Activated CD8-positive, alpha-beta T cell treated with anti-CD3 and anti-CD28 coated beads, Interleukin-2, amount 10 ng/mL, durations not matched to agents 7 days and 5 days (primary cell): ENCODE results near the gene BIN2. TPM values are rescaled to one million over a fixed set of nuclear protein-coding genes. Genes with fewer than 3 reads are reported as not detected.

ENCODE experiments used
- ATAC-seq: fragments of 150-1000 bp; cut with Tn5 transposase; one replicate; pipeline ENCODE4 v1.10.0; 2021; ENCODE audit warnings: moderate library complexity
- CTCF ChIA-PET: fragments of 350-600 bp; sonication (Branson Sonifier 250); formaldehyde crosslinking; loops from one replicate; lab custom pipeline; 2021; ENCODE audit warnings: antibody characterized with exemption; lab: Charles Lee
- POLR2A ChIA-PET: fragments of 350-600 bp; sonication (Branson Sonifier 250); formaldehyde crosslinking; loops from one replicate; lab custom pipeline; 2021; ENCODE audit warnings: antibody characterized with exemption; lab: Charles Lee
- DNase-seq: peaks from one replicate; pipeline ENCODE4 v3.0.0-alpha.2; 2020
- H3K27ac Mint-ChIP-seq: one replicate; pipeline ENCODE4 v1.8.0; 2021; ENCODE audit warnings: mild to moderate bottlenecking, mixed read lengths
- H3K27me3 Mint-ChIP-seq: one replicate; pipeline ENCODE4 v1.8.0; 2021; ENCODE audit warnings: low read depth, mixed read lengths
- H3K36me3 Mint-ChIP-seq: one replicate; pipeline ENCODE4 v1.8.0; 2021; ENCODE audit warnings: low read depth, mixed read lengths
- H3K4me1 Mint-ChIP-seq: one replicate; pipeline ENCODE4 v1.8.0; 2021; ENCODE audit warnings: low read depth, mixed read lengths
- H3K4me3 Mint-ChIP-seq: one replicate; pipeline ENCODE4 v1.8.0; 2021; ENCODE audit warnings: mild to moderate bottlenecking, mixed read lengths
- H3K9me3 Mint-ChIP-seq: one replicate; pipeline ENCODE4 v1.8.0; 2022; ENCODE audit warnings: mixed read lengths; ENCODE audit not compliant: insufficient read depth
- total RNA-seq, 2 experiments: library from RNA; stranded (reverse); gene quantifications; one replicate each; pipeline ENCODE4 v1.2.3, GENCODE V29; 2021

The BIN2 gene
- total RNA-seq, 2 experiments from 2014 or later: 158 to 161 TPM

GRCh38 chr12:51362307-51362706 is 38.3 kb upstream of the BIN2 start:
- DNase-seq (no peak), ATAC-seq (no peak)
- Mint-ChIP-seq H3K36me3 (peaks cover 61% of the 10 kb centered on the region), H3K27ac (no peak overlapping the region), H3K4me3 (no peak overlapping the region), H3K4me1 (peaks cover 4% of the 10 kb centered on the region), H3K27me3 (no peaks in the 10 kb centered on the region), H3K9me3 (no peaks in the 10 kb centered on the region)
- POLR2A ChIA-PET: no interaction called here
- CTCF ChIA-PET: interaction anchor here (1.1 to 1.6 kb wide), 3 partner anchors 11 to 21 kb away, joined by 3 to 5 read pairs (median 4); no protein-coding TSS in a partner anchor

GRCh38 chr12:51361161-51362016 is 37.4 kb upstream of the BIN2 start:
- Mint-ChIP-seq H3K9me3 (no peaks in the 10 kb centered on the region), H3K4me1 (peaks cover 4% of the 10 kb centered on the region), H3K4me3 (no peak overlapping the region), H3K36me3 (peaks cover 64% of the 10 kb centered on the region), H3K27ac (peak overlapping the region; percentile 63), H3K27me3 (no peaks in the 10 kb centered on the region)
- DNase-seq (no peak), ATAC-seq (no peak)
- POLR2A ChIA-PET: interaction anchor here (1.0 kb wide), 1 partner anchor 598 kb away, joined by 3 read pairs; the partner anchor contains the start of gene ATF1
- CTCF ChIA-PET: interaction anchor here (1.1 to 1.6 kb wide), 3 partner anchors 10 to 20 kb away, joined by 3 to 5 read pairs (median 4); no protein-coding TSS in a partner anchor

- DNase-seq: no peak
- Mint-ChIP-seq H3K27me3 (no peaks in the 10 kb centered on the region), H3K4me1 (peaks cover 4% of the 10 kb centered on the region), H3K4me3 (no peak overlapping the region), H3K36me3 (peaks cover 61% of the 10 kb centered on the region), H3K9me3 (no peaks in the 10 kb centered on the region), H3K27ac (peak overlapping the region; percentile 26)
- CTCF ChIA-PET: interaction anchor here (0.6 to 1.6 kb wide), 2 partner anchors 8 to 19 kb away, joined by 3 to 5 read pairs; no protein-coding TSS in a partner anchor
- POLR2A ChIA-PET: interaction anchor here (1.0 kb wide), 1 partner anchor 597 kb away, joined by 3 read pairs; the partner anchor contains the start of gene ATF1
- no peak for ATAC-seq
These were observed 36.3 kb upstream of the BIN2 start for GRCh38 chr12:51360315-51360714.

- ATAC-seq: no peak
- Mint-ChIP-seq H3K4me3 (no peak overlapping the region), H3K27me3 (no peaks in the 10 kb centered on the region), H3K27ac (no peak overlapping the region), H3K4me1 (peaks cover 4% of the 10 kb centered on the region), H3K36me3 (peaks cover 64% of the 10 kb centered on the region), H3K9me3 (no peaks in the 10 kb centered on the region)
- CTCF ChIA-PET: interaction anchor here (1.2 kb wide), 1 partner anchor 19 kb away, joined by 3 read pairs; no protein-coding TSS in a partner anchor
- DNase-seq: no peak
- POLR2A ChIA-PET: no interaction called here
These were observed 35.9 kb upstream of the BIN2 start for GRCh38 chr12:51359851-51360250.

- H3K4me3 Mint-ChIP-seq: no peak overlapping the region
- peaks cover 61% of the 10 kb centered on the region for H3K36me3 Mint-ChIP-seq
- no peaks in the 10 kb centered on the region for H3K9me3 Mint-ChIP-seq
These were observed 34.5 kb upstream of the BIN2 start for GRCh38 chr12:51358496-51358895.

GRCh38 chr12:51357374-51358047 is 33.5 kb upstream of the BIN2 start:
- no peak overlapping the region for H3K4me3 Mint-ChIP-seq
- peaks cover 57% of the 10 kb centered on the region for H3K36me3 Mint-ChIP-seq
- H3K4me1 Mint-ChIP-seq: peaks cover 4% of the 10 kb centered on the region
- ATAC-seq (no peak), DNase-seq (no peak)
- ChIA-PET CTCF (no interaction called here), POLR2A (no interaction called here)
- H3K27me3 Mint-ChIP-seq: no peaks in the 10 kb centered on the region
- H3K27ac Mint-ChIP-seq: no peak overlapping the region
- H3K9me3 Mint-ChIP-seq: no peaks in the 10 kb centered on the region

More at GRCh38 chr12:51358496-51358895, 34.5 kb upstream of the BIN2 start:
- Mint-ChIP-seq H3K27me3 (no peaks in the 10 kb centered on the region), H3K4me1 (peaks cover 4% of the 10 kb centered on the region), H3K27ac (no peak overlapping the region)
- ATAC-seq (no peak), DNase-seq (no peak)
- POLR2A ChIA-PET: no interaction called here
- CTCF ChIA-PET: interaction anchor here (1.2 kb wide), 1 partner anchor 17 kb away, joined by 3 read pairs; no protein-coding TSS in a partner anchor

- Mint-ChIP-seq H3K4me3 (no peak overlapping the region), H3K27me3 (no peaks in the 10 kb centered on the region), H3K27ac (no peak overlapping the region), H3K4me1 (no peaks in the 10 kb centered on the region), H3K9me3 (no peaks in the 10 kb centered on the region), H3K36me3 (peaks cover 16% of the 10 kb centered on the region)
- ChIA-PET CTCF (interaction anchor here (0.8 to 7.8 kb wide), 8 partner anchors 9 to 587 kb away, joined by 3 to 60 read pairs (median 4); no protein-coding TSS in a partner anchor), POLR2A (no interaction called here)
- ATAC-seq: no peak
- DNase-seq: peak; percentile 51
These were observed 28.0 kb upstream of the BIN2 start for GRCh38 chr12:51351913-51352532.

GRCh38 chr12:51349026-51349425 is 25.1 kb upstream of the BIN2 start:
- ChIA-PET CTCF (interaction anchor here (1.1 to 7.8 kb wide), 5 partner anchors 7 to 523 kb away, joined by 3 to 60 read pairs (median 4); partner anchors contain the start of gene SMAGP), POLR2A (interaction anchor here (0.6 kb wide), 1 partner anchor 62 kb away, joined by 3 read pairs; no protein-coding TSS in a partner anchor)
- H3K27me3 Mint-ChIP-seq: no peaks in the 10 kb centered on the region
- no peak overlapping the region for H3K27ac Mint-ChIP-seq
- H3K4me1 Mint-ChIP-seq: no peaks in the 10 kb centered on the region
- ATAC-seq (no peak), DNase-seq (no peak)
- H3K36me3 Mint-ChIP-seq: peaks cover 4% of the 10 kb centered on the region
- H3K4me3 Mint-ChIP-seq: no peak overlapping the region
- H3K9me3 Mint-ChIP-seq: no peaks in the 10 kb centered on the region

GRCh38 chr12:51348116-51348515 is 24.1 kb upstream of the BIN2 start:
- CTCF ChIA-PET: no interaction called here
- H3K4me3 Mint-ChIP-seq: no peak overlapping the region
- DNase-seq (no peak), ATAC-seq (no peak)
- H3K27me3 Mint-ChIP-seq: no peaks in the 10 kb centered on the region
- POLR2A ChIA-PET: no interaction called here
- no peaks in the 10 kb centered on the region for H3K9me3 Mint-ChIP-seq
- H3K36me3 Mint-ChIP-seq: no peaks in the 10 kb centered on the region
- no peaks in the 10 kb centered on the region for H3K4me1 Mint-ChIP-seq
- H3K27ac Mint-ChIP-seq: no peak overlapping the region

GRCh38 chr12:51346581-51346980 is 22.6 kb upstream of the BIN2 start, which contains the start of gene CELA1:
TSS of gene CELA1 (minus strand) at chr12:51346679. CDS start at chr12:51346638, 41 bp downstream.
- no peak for ATAC-seq
- POLR2A ChIA-PET: no interaction called here
- no peak for DNase-seq
- CTCF ChIA-PET: no interaction called here
- no peaks in the 10 kb centered on the region for H3K36me3 Mint-ChIP-seq
- H3K27ac Mint-ChIP-seq: no peak within 1 kb of the TSS
- peaks cover 3% of the 10 kb centered on the region for H3K4me1 Mint-ChIP-seq
- no peaks in the 10 kb centered on the region for H3K27me3 Mint-ChIP-seq
- H3K9me3 Mint-ChIP-seq: no peaks in the 10 kb centered on the region
- H3K4me3 Mint-ChIP-seq: no peak within 1 kb of the TSS

GRCh38 chr12:51345681-51346080 is 21.7 kb upstream of the BIN2 start:
- no peaks in the 10 kb centered on the region for H3K9me3 Mint-ChIP-seq
- H3K27me3 Mint-ChIP-seq: no peaks in the 10 kb centered on the region
- H3K36me3 Mint-ChIP-seq: no peaks in the 10 kb centered on the region
- H3K27ac Mint-ChIP-seq: no peak overlapping the region
- DNase-seq (no peak), ATAC-seq (no peak)
- POLR2A ChIA-PET: interaction anchor here (0.6 kb wide), 1 partner anchor 302 kb away, joined by 4 read pairs; no protein-coding TSS in a partner anchor
- peaks cover 9% of the 10 kb centered on the region for H3K4me1 Mint-ChIP-seq
- H3K4me3 Mint-ChIP-seq: no peak overlapping the region
- CTCF ChIA-PET: interaction anchor here (1.3 kb wide), 1 partner anchor 93 kb away, joined by 5 read pairs; no protein-coding TSS in a partner anchor
